Activated naive CD8-positive, alpha-beta T cell (primary cell): ENCODE data around the gene TSHZ2.

Experiments
- H3K27ac Mint-ChIP-seq: one replicate; pipeline ENCODE4 v1.8.0; 2021; ENCODE audit warnings: mixed read lengths
- H3K27me3 Mint-ChIP-seq: one replicate; pipeline ENCODE4 v1.8.0; 2021; ENCODE audit warnings: mixed read lengths
- H3K36me3 Mint-ChIP-seq: one replicate; pipeline ENCODE4 v1.8.0; 2021; ENCODE audit warnings: mixed read lengths
- H3K4me1 Mint-ChIP-seq: one replicate; pipeline ENCODE4 v1.8.0; 2021; ENCODE audit warnings: low read depth, mixed read lengths
- H3K4me3 Mint-ChIP-seq: one replicate; pipeline ENCODE4 v1.8.0; 2021; ENCODE audit warnings: mild to moderate bottlenecking, mixed read lengths
- H3K9me3 Mint-ChIP-seq: one replicate; pipeline ENCODE4 v1.8.0; 2021; ENCODE audit warnings: low read depth, mixed read lengths

The TSHZ2 gene

GRCh38 chr20:53186635-53187034 is 214.5 kb downstream of the TSHZ2 start:
- Mint-ChIP-seq H3K27me3 (peaks cover 4% of the 10 kb centered on the region), H3K4me1 (no peaks in the 10 kb centered on the region), H3K4me3 (no peak overlapping the region), H3K27ac (no peak overlapping the region), H3K9me3 (no peaks in the 10 kb centered on the region), H3K36me3 (peaks cover 3% of the 10 kb centered on the region)

GRCh38 chr20:53187392-53188068 is 215.4 kb downstream of the TSHZ2 start:
- peaks cover 5% of the 10 kb centered on the region for H3K36me3 Mint-ChIP-seq
- H3K27me3 Mint-ChIP-seq, result peaks cover 5% of the 10 kb centered on the region
- H3K9me3 Mint-ChIP-seq, result no peaks in the 10 kb centered on the region
- no peak overlapping the region for H3K27ac Mint-ChIP-seq
- H3K4me1 Mint-ChIP-seq, result no peaks in the 10 kb centered on the region
- no peak overlapping the region for H3K4me3 Mint-ChIP-seq

GRCh38 chr20:53190225-53190624 is 218.1 kb downstream of the TSHZ2 start:
- Mint-ChIP-seq H3K4me3 (no peak overlapping the region), H3K36me3 (peaks cover 3% of the 10 kb centered on the region), H3K4me1 (no peaks in the 10 kb centered on the region), H3K27ac (no peak overlapping the region), H3K9me3 (no peaks in the 10 kb centered on the region), H3K27me3 (peaks cover 3% of the 10 kb centered on the region)

GRCh38 chr20:53191957-53192356 is 219.8 kb downstream of the TSHZ2 start:
- Mint-ChIP-seq H3K27me3 (peaks cover 3% of the 10 kb centered on the region), H3K27ac (no peak overlapping the region), H3K9me3 (no peaks in the 10 kb centered on the region), H3K36me3 (peaks cover 3% of the 10 kb centered on the region), H3K4me3 (no peak overlapping the region), H3K4me1 (no peaks in the 10 kb centered on the region)

- no peaks in the 10 kb centered on the region for H3K9me3 Mint-ChIP-seq
- H3K4me1 Mint-ChIP-seq, result no peaks in the 10 kb centered on the region
- H3K36me3 Mint-ChIP-seq, result peaks cover 3% of the 10 kb centered on the region
- H3K27me3 Mint-ChIP-seq, result peaks cover 3% of the 10 kb centered on the region
- H3K4me3 Mint-ChIP-seq, result no peak overlapping the region
- no peak overlapping the region for H3K27ac Mint-ChIP-seq
Measured at GRCh38 chr20:53194306-53195290, 222.4 kb downstream of the TSHZ2 start.

GRCh38 chr20:53195876-53196610 is 223.9 kb downstream of the TSHZ2 start:
- H3K27me3 Mint-ChIP-seq, result peaks cover 5% of the 10 kb centered on the region
- H3K36me3 Mint-ChIP-seq, result peaks cover 3% of the 10 kb centered on the region
- H3K4me3 Mint-ChIP-seq, result no peak overlapping the region
- H3K4me1 Mint-ChIP-seq, result no peaks in the 10 kb centered on the region
- H3K27ac Mint-ChIP-seq, result no peak overlapping the region
- no peaks in the 10 kb centered on the region for H3K9me3 Mint-ChIP-seq

- H3K27me3 Mint-ChIP-seq, result peaks cover 4% of the 10 kb centered on the region
- no peak overlapping the region for H3K4me3 Mint-ChIP-seq
- H3K27ac Mint-ChIP-seq, result no peak overlapping the region
- peaks cover 4% of the 10 kb centered on the region for H3K36me3 Mint-ChIP-seq
- H3K9me3 Mint-ChIP-seq, result no peaks in the 10 kb centered on the region
- H3K4me1 Mint-ChIP-seq, result peaks cover 3% of the 10 kb centered on the region
Measured at GRCh38 chr20:53201588-53201987, 229.4 kb downstream of the TSHZ2 start.

GRCh38 chr20:53202777-53203176 is 230.6 kb downstream of the TSHZ2 start:
- no peak overlapping the region for H3K4me3 Mint-ChIP-seq
- H3K9me3 Mint-ChIP-seq, result no peaks in the 10 kb centered on the region

GRCh38 chr20:53205046-53205445 is 232.9 kb downstream of the TSHZ2 start:
- Mint-ChIP-seq H3K9me3 (no peaks in the 10 kb centered on the region), H3K27me3 (peaks cover 2% of the 10 kb centered on the region), H3K4me1 (peaks cover 23% of the 10 kb centered on the region), H3K27ac (no peak overlapping the region), H3K4me3 (no peak overlapping the region), H3K36me3 (peaks cover 4% of the 10 kb centered on the region)

More at GRCh38 chr20:53202777-53203176, 230.6 kb downstream of the TSHZ2 start:
- Mint-ChIP-seq H3K4me1 (peaks cover 8% of the 10 kb centered on the region), H3K27me3 (peaks cover 2% of the 10 kb centered on the region), H3K27ac (no peak overlapping the region), H3K36me3 (peaks cover 4% of the 10 kb centered on the region)

GRCh38 chr20:53208110-53208832 is 236.1 kb downstream of the TSHZ2 start:
- peaks cover 21% of the 10 kb centered on the region for H3K4me1 Mint-ChIP-seq
- no peaks in the 10 kb centered on the region for H3K27me3 Mint-ChIP-seq

GRCh38 chr20:53210041-53210440 is 237.9 kb downstream of the TSHZ2 start:
- H3K27ac Mint-ChIP-seq, result no peak overlapping the region
- H3K4me1 Mint-ChIP-seq, result peaks cover 29% of the 10 kb centered on the region
- no peak overlapping the region for H3K4me3 Mint-ChIP-seq
- H3K36me3 Mint-ChIP-seq, result no peaks in the 10 kb centered on the region
- no peaks in the 10 kb centered on the region for H3K9me3 Mint-ChIP-seq
- H3K27me3 Mint-ChIP-seq, result no peaks in the 10 kb centered on the region

More at GRCh38 chr20:53208110-53208832, 236.1 kb downstream of the TSHZ2 start:
- Mint-ChIP-seq H3K4me3 (peak overlapping the region; percentile 28), H3K9me3 (no peaks in the 10 kb centered on the region), H3K27ac (peak overlapping the region; percentile 34), H3K36me3 (no peaks in the 10 kb centered on the region)

- Mint-ChIP-seq H3K27me3 (no peaks in the 10 kb centered on the region), H3K4me1 (peaks cover 35% of the 10 kb centered on the region), H3K9me3 (no peaks in the 10 kb centered on the region), H3K27ac (no peak overlapping the region), H3K4me3 (no peak overlapping the region), H3K36me3 (no peaks in the 10 kb centered on the region)
Measured at GRCh38 chr20:53210931-53211330, 238.8 kb downstream of the TSHZ2 start.

GRCh38 chr20:53212018-53212417 is 239.9 kb downstream of the TSHZ2 start:
- H3K9me3 Mint-ChIP-seq, result no peaks in the 10 kb centered on the region
- no peaks in the 10 kb centered on the region for H3K36me3 Mint-ChIP-seq
- H3K27me3 Mint-ChIP-seq, result no peaks in the 10 kb centered on the region
- peaks cover 41% of the 10 kb centered on the region for H3K4me1 Mint-ChIP-seq
- no peak overlapping the region for H3K27ac Mint-ChIP-seq
- no peak overlapping the region for H3K4me3 Mint-ChIP-seq

GRCh38 chr20:53214392-53214791 is 242.2 kb downstream of the TSHZ2 start:
- Mint-ChIP-seq H3K27me3 (no peaks in the 10 kb centered on the region), H3K36me3 (no peaks in the 10 kb centered on the region), H3K9me3 (no peaks in the 10 kb centered on the region), H3K4me3 (no peak overlapping the region), H3K4me1 (peaks cover 27% of the 10 kb centered on the region), H3K27ac (no peak overlapping the region)
